Panc1 (cell line): ENCODE measurements around the gene ELMO1. TPM values are rescaled to one million over a fixed set of nuclear protein-coding genes. Genes with fewer than 3 reads are reported as not detected.

Source experiments
- ATAC-seq: fragments of 200-7000 bp; cut with Tn5 transposase; 2 replicates; pipeline ENCODE4 v1.9.1; 2020; ENCODE audit warnings: mild to moderate bottlenecking, moderate library complexity
- BruUV-seq: library from RNA; stranded (reverse); fragments of 400-500 nt; replicated peaks from 2 replicates; lab custom pipeline; 2021; lab: Mats Ljungman, UMichigan
- CTCF ChIA-PET: fragments of 300-600 bp; sonication (Branson Sonifier 250); formaldehyde crosslinking; loops from one replicate; lab custom pipeline; 2022; ENCODE audit warnings: antibody characterized with exemption; lab: Charles Lee
- POLR2A ChIA-PET: fragments of 300-600 bp; sonication (Branson Sonifier 250); formaldehyde crosslinking; loops from one replicate; lab custom pipeline; 2022; ENCODE audit warnings: antibody characterized with exemption; lab: Charles Lee
- DNase-seq: peaks from one replicate; pipeline ENCODE4 v3.0.0-alpha.2; 2010; ENCODE audit warnings: low read depth, low spot score
- H3K27ac ChIP-seq: 2 replicates; pipeline ENCODE4 v1.5.1; 2011; ENCODE audit warnings: mild to moderate bottlenecking, low read length, inconsistent platforms
- H3K27me3 ChIP-seq: fragments of 200-500 bp; sonication (Bioruptor generic); 2 replicates; pipeline ENCODE4 v1.6.0; 2014; ENCODE audit warnings: low read length, inconsistent platforms; ENCODE audit not compliant: control insufficient read depth, insufficient read depth
- H3K36me3 ChIP-seq: fragments of 200-500 bp; sonication (Bioruptor generic); 2 replicates; pipeline ENCODE4 v1.5.1; 2014; ENCODE audit warnings: inconsistent platforms, mild to moderate bottlenecking, low read length, moderate library complexity; ENCODE audit not compliant: control insufficient read depth, insufficient read depth
- H3K4me1 ChIP-seq: 2 replicates; pipeline ENCODE4 v1.5.1; 2011; ENCODE audit warnings: inconsistent platforms, mild to moderate bottlenecking, low read length, moderate library complexity; ENCODE audit not compliant: control insufficient read depth, insufficient read depth
- H3K4me3 ChIP-seq, 2 experiments: 2 replicates each; pipeline ENCODE4 v1.5.1; 2011 to 2012; ENCODE audit warnings: low read depth in 2 of 2, low read length in 2 of 2, mild to moderate bottlenecking in 2 of 2, inconsistent platforms in 1 of 2, moderate library complexity in 1 of 2
- H3K9me3 ChIP-seq: fragments of 200-500 bp; sonication (Bioruptor generic); 2 replicates; pipeline ENCODE4 v1.5.1; 2014; ENCODE audit warnings: low read depth, mild to moderate bottlenecking, inconsistent platforms, low read length, moderate library complexity; ENCODE audit not compliant: control insufficient read depth, insufficient read depth
- CTCF ChIP-seq: fragments of 450-650 bp; IDR thresholded peaks from 2 replicates; pipeline ENCODE4 v1.5.1; 2017; ENCODE audit warnings: mild to moderate bottlenecking
- POLR2AphosphoS5 ChIP-seq: IDR thresholded peaks from 2 replicates; pipeline ENCODE4 v1.6.1; 2012; ENCODE audit warnings: mild to moderate bottlenecking, low read depth, low read length, moderate library complexity
- REST ChIP-seq, 2 experiments: IDR thresholded peaks; 2 replicates each; pipeline ENCODE4 v1.6.1; 2011 to 2012; ENCODE audit warnings: low read depth in 2 of 2, control low read depth in 1 of 2, low read length in 1 of 2, mild to moderate bottlenecking in 1 of 2, moderate library complexity in 1 of 2; ENCODE audit not compliant: insufficient read depth in 1 of 2
- SIN3A ChIP-seq: IDR thresholded peaks from 2 replicates; pipeline ENCODE4 v1.6.1; 2012; ENCODE audit warnings: low read depth, mild to moderate bottlenecking, low read length, moderate library complexity, borderline replicate concordance; ENCODE audit not compliant: insufficient read depth
- TCF7L2 ChIP-seq: IDR thresholded peaks from 2 replicates; pipeline ENCODE4 v1.6.1; 2011; ENCODE audit warnings: mild to moderate bottlenecking, low read depth, low read length, inconsistent platforms
- in situ Hi-C: cut with HindIII; loops from 2 replicates; pipeline ENCODE4 v1.10.0; 2016; ENCODE audit warnings: low sequenced_read_pairs, low pct_unique_long_range_greater_than_20kb
- intact Hi-C: fragments of 100-400 bp; cut with micrococcal nuclease; formaldehyde crosslinking; loops from one replicate; pipeline ENCODE4 v1.10.0; 2022; ENCODE audit not compliant: unreplicated experiment
- total RNA-seq: library from RNA; stranded (reverse); gene quantifications from one replicate; pipeline ENCODE4 v1.2.1, GENCODE V29; 2021; ENCODE audit not compliant: unreplicated experiment

ELMO1 gene
- total RNA-seq, 1 experiment from 2014 or later = 0.80 TPM

GRCh38 chr7:36894190-36894589, 554.5 kb downstream of the ELMO1 start:
- ATAC-seq (no peak), DNase-seq (no peak)
- TF ChIP-seq SIN3A = no peak
- in situ Hi-C loops (no loop called here), intact Hi-C loops (no loop called here)
- no peak overlapping the region for H3K27ac ChIP-seq
- BruUV-seq = no TSS peak
- no peaks in the 10 kb centered on the region for H3K9me3 ChIP-seq
- no peaks in the 10 kb centered on the region for H3K27me3 ChIP-seq
- no peak overlapping the region for H3K4me3 ChIP-seq
- no peaks in the 10 kb centered on the region for H3K36me3 ChIP-seq
- H3K4me1 ChIP-seq = no peaks in the 10 kb centered on the region
- ChIA-PET CTCF (no interaction called here), POLR2A (no interaction called here)

- intact Hi-C loops (no loop called here), in situ Hi-C loops (no loop called here)
- H3K27ac ChIP-seq = no peak overlapping the region
- H3K4me1 ChIP-seq = no peaks in the 10 kb centered on the region
- TF ChIP-seq TCF7L2 (no peak), SIN3A (no peak), REST (IDR thresholded peaks at IDR 0.05; ENCODE audit: insufficient read depth in 1 of 2, low read depth in 2 of 2, low read length in 1 of 2) (no peak), POLR2AphosphoS5 (no peak), CTCF (no peak)
- ChIA-PET POLR2A (no interaction called here), CTCF (no interaction called here)
- ATAC-seq = no peak
- H3K4me3 ChIP-seq = no peak overlapping the region
- H3K9me3 ChIP-seq = no peaks in the 10 kb centered on the region
- no peak for DNase-seq
- BruUV-seq = no TSS peak
- no peaks in the 10 kb centered on the region for H3K27me3 ChIP-seq
- H3K36me3 ChIP-seq = no peaks in the 10 kb centered on the region
Measured at GRCh38 chr7:36889182-36889581, 559.5 kb downstream of the ELMO1 start.

GRCh38 chr7:36887969-36888368, 560.7 kb downstream of the ELMO1 start:
- BruUV-seq = no TSS peak
- in situ Hi-C loops (no loop called here), intact Hi-C loops (no loop called here)
- no peak overlapping the region for H3K27ac ChIP-seq
- no peaks in the 10 kb centered on the region for H3K4me1 ChIP-seq
- no peak for TF ChIP-seq POLR2AphosphoS5
- no peak for TF ChIP-seq TCF7L2
- no peak for TF ChIP-seq REST (IDR thresholded peaks at IDR 0.05; ENCODE audit: insufficient read depth in 1 of 2, low read depth in 2 of 2, low read length in 1 of 2)
- no peak for TF ChIP-seq CTCF
- no peak for TF ChIP-seq SIN3A
- ChIA-PET POLR2A (no interaction called here), CTCF (no interaction called here)
- no peak overlapping the region for H3K4me3 ChIP-seq
- H3K36me3 ChIP-seq = no peaks in the 10 kb centered on the region
- H3K9me3 ChIP-seq = no peaks in the 10 kb centered on the region
- H3K27me3 ChIP-seq = no peaks in the 10 kb centered on the region
- ATAC-seq = no peak
- DNase-seq = no peak
